Mucosa of stomach (tissue), 1 donor: ENCODE data around the gene TMEM250.

ENCODE experiments used
- H3K27me3 ChIP-seq: one replicate; pipeline ENCODE4 v1.7.0; 2013; ENCODE audit warnings: mild to moderate bottlenecking, low read length; ENCODE audit not compliant: control insufficient read depth, insufficient read depth
- H3K36me3 ChIP-seq: one replicate; pipeline ENCODE4 v1.7.0; 2013; ENCODE audit warnings: low read length; ENCODE audit not compliant: control insufficient read depth, insufficient read depth
- H3K4me1 ChIP-seq: one replicate; pipeline ENCODE4 v1.7.0; 2013; ENCODE audit warnings: mild to moderate bottlenecking, low read length; ENCODE audit not compliant: control insufficient read depth, insufficient read depth
- H3K4me3 ChIP-seq: one replicate; pipeline ENCODE4 v1.7.0; 2013; ENCODE audit warnings: low read length
- H3K9ac ChIP-seq: one replicate; pipeline ENCODE4 v1.7.0; 2013; ENCODE audit warnings: mild to moderate bottlenecking, low read length, moderate library complexity
- H3K9me3 ChIP-seq: one replicate; pipeline ENCODE4 v1.7.0; 2013; ENCODE audit warnings: mild to moderate bottlenecking, low read length, moderate library complexity; ENCODE audit not compliant: control insufficient read depth
- donor health status: Pancreatic carcinoma.

Gene TMEM250, protein sequence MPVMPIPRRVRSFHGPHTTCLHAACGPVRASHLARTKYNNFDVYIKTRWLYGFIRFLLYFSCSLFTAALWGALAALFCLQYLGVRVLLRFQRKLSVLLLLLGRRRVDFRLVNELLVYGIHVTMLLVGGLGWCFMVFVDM

DNA sequence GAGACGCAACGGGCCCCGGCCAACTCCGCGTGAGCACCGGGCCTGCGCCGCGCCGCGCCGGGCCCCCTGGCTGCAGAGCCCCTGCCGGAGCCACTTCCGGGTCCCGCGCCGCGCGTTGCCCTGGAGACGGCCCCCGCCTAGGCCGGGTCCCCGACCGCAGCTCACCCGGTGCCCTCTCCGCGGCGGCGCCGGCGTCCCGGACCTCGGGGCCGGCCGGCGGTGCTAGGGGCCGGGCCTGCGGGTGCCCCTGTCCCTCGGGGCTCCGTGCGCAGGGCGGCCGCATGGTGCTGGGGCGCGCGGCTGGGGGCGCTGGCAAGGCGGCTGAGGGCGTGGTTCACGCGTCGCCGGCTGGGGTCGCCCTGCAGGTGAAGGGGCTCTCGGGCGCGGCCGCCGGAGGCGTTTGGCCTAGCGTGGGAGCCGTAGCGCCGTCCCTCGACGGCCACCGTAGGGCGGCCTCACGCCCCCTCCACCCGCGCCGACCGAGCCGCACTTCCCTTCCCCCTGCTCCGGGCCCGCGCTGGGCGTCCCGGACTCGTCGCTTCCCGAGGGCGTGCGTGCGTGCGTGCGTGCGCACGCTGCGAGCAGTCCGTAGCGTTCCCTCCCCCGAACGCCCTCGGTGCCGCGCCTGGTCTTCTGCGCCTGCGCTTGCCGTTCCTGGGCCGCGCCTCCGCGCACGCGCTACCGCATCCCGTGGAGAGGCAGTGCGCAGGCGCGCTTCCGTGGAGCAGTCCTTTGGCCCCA, at the start of gene TMEM250:
TSS of gene TMEM250 (minus strand) at position 556 of the 741 bp plus-strand sequence. CDS start 1,975 bp downstream, outside the sequence.
- Histone ChIP-seq H3K27me3 (peaks cover 6% of the 10 kb centered on the region), H3K36me3 (peaks cover 9% of the 10 kb centered on the region), H3K4me3 (peak within 1 kb of the TSS; percentile 56), H3K4me1 (peaks cover 26% of the 10 kb centered on the region), H3K9me3 (no peaks in the 10 kb centered on the region), H3K9ac (peak within 1 kb of the TSS; percentile 72)

DNA sequence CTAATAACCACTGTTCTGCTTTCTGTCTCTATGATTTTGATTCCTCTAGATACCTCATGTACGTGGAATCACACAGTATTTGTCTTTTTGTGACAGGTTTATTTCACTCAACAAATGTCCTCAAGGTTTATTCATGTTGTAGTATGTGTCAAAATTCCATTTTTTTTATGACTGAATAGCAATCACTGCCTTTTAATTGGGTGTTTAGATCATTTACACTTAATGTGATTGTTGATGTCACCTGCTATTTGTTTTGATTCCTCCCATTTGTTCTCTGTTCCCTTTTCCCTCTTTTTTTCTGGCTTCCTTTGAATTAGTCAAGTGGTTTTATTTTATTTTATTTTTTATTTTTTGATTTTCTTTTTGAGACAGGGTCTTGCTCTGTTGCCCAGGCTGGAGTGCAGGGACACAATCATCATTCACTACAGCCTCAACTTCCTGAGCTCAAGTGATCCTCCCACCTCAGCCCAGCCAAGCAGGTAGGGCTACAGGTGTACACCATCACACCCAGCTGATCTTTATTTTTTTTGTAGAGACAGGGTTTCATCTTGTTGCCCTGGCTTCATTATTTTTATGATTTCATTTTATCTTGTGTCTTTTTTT, 44.7 kb upstream of the TMEM250 start:
- no peaks in the 10 kb centered on the region for H3K9me3 ChIP-seq
- no peaks in the 10 kb centered on the region for H3K4me1 ChIP-seq
- no peaks in the 10 kb centered on the region for H3K36me3 ChIP-seq
- no peak overlapping the region for H3K9ac ChIP-seq
- H3K27me3 ChIP-seq, result peaks cover 7% of the 10 kb centered on the region
- no peak overlapping the region for H3K4me3 ChIP-seq

DNA sequence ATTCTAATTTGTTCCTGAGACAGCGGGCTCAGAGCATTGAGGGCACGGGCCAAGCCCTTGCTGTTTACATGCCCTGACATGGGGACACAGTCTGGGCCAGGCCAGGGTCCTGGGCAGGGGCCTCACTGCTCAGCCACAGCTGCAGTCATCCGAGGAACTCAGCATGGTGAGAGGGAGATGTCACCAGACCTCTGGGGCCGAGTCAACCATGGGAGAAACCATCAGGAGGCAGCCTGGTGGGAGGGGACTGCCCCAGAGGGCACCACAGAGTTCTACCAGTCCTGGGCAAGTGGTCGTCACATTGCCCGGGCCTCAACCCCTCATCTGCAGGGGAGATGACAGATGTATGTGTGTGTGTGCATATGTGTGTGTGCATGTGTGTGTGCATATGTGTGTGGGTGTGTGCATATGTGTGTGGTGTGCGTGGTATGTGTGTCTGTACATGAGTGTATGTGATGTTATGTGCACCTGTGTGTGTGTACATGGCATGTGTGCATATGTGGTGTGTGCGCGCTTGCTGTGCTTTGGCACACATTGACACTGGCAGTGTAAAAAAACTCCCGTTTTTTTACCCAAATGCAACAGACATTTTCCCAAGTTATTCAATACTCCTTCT, 42.4 kb upstream of the TMEM250 start:
- Histone ChIP-seq H3K36me3 (no peaks in the 10 kb centered on the region), H3K9ac (no peak overlapping the region), H3K4me3 (no peak overlapping the region), H3K4me1 (no peaks in the 10 kb centered on the region), H3K9me3 (no peaks in the 10 kb centered on the region), H3K27me3 (peaks cover 10% of the 10 kb centered on the region)

DNA sequence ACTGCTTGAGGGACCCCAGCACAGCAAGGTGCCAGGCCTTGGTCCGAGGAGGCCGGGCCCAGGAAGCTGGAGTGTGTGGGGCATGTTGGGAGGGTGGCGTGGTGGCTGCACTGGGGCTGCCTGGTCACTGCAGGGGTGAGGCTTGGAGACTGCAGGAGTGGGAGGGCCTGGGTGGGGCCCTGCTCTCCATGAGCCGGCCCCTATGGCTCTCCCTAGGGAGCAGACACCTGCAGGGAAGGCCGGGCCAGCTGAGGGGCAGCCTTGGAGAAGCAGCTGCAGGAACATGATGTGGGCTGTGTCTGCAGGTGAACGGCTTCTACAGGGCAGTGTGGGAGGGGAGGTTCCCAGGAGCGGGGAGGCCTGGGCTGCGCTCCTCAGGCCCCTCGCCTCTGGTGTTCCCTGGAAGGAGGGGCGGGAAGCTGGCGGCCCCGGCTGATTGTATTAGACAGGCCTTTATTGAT, 41.7 kb upstream of the TMEM250 start:
- Histone ChIP-seq H3K9me3 (no peaks in the 10 kb centered on the region), H3K9ac (no peak overlapping the region), H3K36me3 (no peaks in the 10 kb centered on the region), H3K4me1 (no peaks in the 10 kb centered on the region), H3K4me3 (no peak overlapping the region), H3K27me3 (peaks cover 14% of the 10 kb centered on the region)

DNA sequence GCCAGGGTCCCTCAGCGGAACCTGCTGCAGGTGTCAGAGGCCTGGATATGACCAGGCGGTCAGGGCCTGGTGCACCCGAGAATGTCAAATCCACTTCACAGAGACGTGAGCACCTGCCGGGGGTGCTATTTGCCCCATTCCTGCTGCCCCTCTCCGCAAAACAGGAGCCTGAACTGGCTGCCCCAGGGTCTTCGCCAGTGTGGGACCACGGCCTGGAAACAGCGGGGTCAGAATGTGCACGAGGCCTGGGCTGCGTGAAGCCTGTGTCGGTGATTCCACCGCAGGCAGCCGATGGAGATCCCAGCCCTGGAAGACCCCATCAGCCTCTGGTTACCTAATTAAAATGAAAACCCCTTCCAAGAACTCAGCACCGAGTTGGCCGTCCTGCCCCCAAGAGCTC, 41.2 kb upstream of the TMEM250 start:
- peaks cover 19% of the 10 kb centered on the region for H3K27me3 ChIP-seq
- H3K9me3 ChIP-seq, result no peaks in the 10 kb centered on the region
- no peak overlapping the region for H3K4me3 ChIP-seq
- H3K4me1 ChIP-seq, result no peaks in the 10 kb centered on the region
- no peaks in the 10 kb centered on the region for H3K36me3 ChIP-seq
- no peak overlapping the region for H3K9ac ChIP-seq

DNA sequence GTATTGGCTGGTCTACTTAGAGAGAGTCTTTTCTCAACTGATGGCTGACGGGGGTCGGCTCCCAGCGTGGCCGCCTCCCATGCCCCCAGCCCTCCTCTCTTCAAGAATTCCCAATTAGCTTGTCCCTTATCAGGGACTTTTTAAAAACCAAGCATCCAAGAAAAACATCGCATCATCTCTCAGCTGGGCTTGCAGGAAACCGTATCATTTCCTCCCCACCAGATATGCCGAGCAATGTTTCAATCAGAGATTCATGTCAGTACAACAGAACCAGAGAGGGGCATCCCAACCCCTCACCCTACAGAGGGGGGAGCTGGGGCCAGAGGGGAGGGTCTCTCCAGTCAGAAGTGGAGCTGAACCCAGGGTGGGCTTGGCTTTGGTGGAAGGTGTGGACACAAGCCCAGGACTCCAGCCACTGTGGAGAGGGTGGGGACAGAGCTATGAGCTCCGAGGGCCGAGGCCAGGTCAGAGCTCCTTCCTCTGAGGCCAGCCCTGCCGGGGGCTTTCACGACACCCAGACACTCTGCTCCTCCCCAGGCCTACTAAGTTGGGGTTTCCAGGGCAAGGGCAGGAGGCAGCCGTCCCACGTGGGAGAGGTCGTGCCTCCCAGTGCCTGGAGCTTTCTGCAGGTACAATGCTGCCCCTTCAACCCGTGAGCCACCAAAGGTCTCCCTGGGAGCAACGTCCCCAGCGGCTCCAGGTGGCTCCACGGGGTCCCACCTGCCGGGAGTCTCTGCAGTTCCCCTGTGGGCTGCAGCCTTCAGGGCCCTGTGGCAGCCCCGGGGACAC, 39.0 kb upstream of the TMEM250 start:
- Histone ChIP-seq H3K9ac (no peak overlapping the region), H3K4me3 (no peak overlapping the region), H3K27me3 (peaks cover 21% of the 10 kb centered on the region), H3K36me3 (no peaks in the 10 kb centered on the region), H3K4me1 (no peaks in the 10 kb centered on the region), H3K9me3 (no peaks in the 10 kb centered on the region)

DNA sequence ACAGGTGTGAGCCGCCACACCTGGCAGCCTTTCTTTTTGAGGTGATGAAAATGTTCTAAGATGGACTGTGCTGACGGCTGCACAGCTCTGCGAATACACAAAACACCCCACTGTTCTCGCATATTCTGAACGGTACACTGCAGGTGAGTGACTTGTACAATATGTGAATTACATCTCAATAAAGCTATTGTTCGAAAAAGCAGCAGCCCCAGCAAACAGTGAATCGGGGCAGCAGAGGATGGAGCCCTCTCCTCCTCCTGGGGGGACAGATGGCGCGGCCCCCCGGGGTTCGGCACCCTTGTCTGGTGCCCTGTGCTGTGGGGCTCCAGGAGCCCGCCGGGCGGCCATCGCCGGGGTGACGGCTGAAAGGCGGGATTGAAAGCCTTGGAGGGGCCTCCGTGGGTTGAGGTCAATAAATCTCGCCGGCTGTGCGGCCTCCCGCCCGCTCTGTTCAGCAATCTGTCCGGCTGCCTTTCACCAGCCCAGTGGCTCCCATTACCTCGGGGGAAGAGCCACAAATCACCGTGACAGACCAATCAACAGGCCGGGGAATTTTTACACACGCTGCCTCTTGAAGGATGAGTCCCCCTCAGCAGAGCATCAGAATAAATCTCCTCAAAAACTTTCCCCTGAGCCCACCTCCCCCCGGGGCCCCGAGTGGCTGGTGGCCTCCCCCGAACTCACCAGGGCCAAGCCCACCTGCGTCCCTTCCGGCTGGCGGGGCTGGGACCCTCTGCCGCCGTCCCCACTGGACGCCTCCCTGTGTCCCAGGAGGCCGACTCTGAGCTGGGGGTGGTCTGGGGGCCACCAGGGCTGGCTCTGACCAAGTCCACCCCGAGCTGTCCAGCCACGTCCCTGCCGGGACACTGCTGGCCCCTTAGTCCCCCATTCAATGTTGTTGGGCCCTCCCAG, 37.8 kb upstream of the TMEM250 start:
- Histone ChIP-seq H3K36me3 (no peaks in the 10 kb centered on the region), H3K4me3 (no peak overlapping the region), H3K9ac (no peak overlapping the region), H3K9me3 (no peaks in the 10 kb centered on the region), H3K4me1 (no peaks in the 10 kb centered on the region), H3K27me3 (peaks cover 21% of the 10 kb centered on the region)

DNA sequence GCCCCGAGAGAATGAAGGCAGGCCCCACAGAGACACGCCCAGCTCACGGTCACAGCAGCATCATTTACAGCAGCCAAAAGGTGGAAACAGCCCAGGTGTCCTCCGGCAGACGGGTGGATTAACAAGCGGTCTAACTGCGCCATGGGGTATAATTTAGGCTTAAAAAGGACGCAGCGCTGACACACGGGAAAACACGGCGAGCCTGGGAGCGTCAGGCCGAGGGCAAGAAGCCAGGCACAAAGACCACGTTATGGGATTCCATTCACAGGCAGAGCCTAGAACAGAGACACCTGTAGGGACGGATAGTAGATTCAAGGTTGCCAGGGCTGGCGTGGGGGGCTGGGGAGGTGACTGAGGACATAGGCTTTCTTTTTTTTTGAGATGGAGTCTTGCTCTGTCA, 36.9 kb upstream of the TMEM250 start:
- Histone ChIP-seq H3K36me3 (no peaks in the 10 kb centered on the region), H3K4me1 (no peaks in the 10 kb centered on the region), H3K9ac (no peak overlapping the region), H3K27me3 (peaks cover 21% of the 10 kb centered on the region), H3K4me3 (no peak overlapping the region), H3K9me3 (no peaks in the 10 kb centered on the region)

DNA sequence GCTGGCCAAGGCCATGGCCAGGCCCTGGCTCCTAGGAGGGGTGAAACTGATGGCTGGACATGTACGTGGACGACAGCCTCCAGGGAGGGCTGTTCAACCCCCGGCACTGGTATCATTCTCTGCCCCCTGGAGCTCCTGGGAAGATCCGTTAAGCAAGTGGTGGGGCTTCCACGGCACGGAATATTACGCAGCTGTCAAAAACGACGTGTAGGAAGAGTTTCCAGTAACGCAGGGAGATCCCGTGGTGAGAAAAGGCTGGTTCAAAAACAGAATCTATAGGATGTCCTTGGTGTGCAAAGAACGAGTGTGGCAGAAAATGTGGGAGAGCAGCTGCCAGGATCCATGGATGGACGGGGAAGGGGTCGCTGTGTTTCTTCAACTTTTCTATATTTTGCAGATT, 36.3 kb upstream of the TMEM250 start:
- Histone ChIP-seq H3K9me3 (no peaks in the 10 kb centered on the region), H3K4me1 (no peaks in the 10 kb centered on the region), H3K36me3 (no peaks in the 10 kb centered on the region), H3K4me3 (no peak overlapping the region), H3K27me3 (peaks cover 21% of the 10 kb centered on the region), H3K9ac (no peak overlapping the region)

DNA sequence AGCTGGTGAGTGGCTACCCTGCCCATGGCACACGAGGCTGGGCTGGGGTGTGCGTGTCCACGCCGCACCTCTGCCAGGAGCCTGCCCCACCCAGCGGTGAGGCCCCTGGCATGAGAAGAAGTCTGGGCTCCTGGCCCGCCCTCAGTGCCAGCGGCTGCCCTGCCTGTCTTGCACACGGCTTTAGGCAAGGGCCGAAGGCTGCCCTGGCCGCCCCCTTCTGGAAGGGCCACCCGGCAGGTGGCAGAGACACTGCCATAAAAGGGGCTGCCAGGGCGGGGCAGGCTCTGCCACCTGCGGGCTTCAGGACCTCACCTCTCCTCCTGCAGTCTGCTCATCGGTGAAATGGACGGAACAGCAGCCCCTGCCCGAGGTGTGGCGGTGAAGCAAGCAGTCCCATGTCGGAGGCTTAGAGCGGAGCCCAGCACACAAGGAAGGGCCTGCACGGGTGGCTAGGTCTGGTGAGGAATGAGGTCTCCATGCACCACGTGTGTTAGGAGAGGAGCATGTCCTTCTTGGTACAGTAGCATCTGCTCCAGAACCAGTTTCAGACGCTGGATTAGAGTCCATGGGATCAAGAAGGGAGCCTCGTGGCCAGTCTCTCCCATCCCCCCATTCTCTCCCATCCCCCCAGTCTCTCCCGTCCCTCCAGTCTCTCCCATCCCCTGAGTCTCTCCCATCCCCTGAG, 34.8 kb upstream of the TMEM250 start:
- H3K36me3 ChIP-seq, result no peaks in the 10 kb centered on the region
- no peaks in the 10 kb centered on the region for H3K9me3 ChIP-seq
- H3K4me1 ChIP-seq, result no peaks in the 10 kb centered on the region
- no peak overlapping the region for H3K4me3 ChIP-seq
- H3K27me3 ChIP-seq, result peaks cover 15% of the 10 kb centered on the region
- no peak overlapping the region for H3K9ac ChIP-seq
